Natural killer cell (primary cell): ENCODE results near the gene CES4A. TPM values are rescaled to one million over a fixed set of nuclear protein-coding genes. Genes with fewer than 3 reads are reported as not detected.

Experiments used
- ATAC-seq, 3 donors: fragments of 150-1000 bp in 2 of 3; fragments of 200-7000 bp in 1 of 3; cut with Tn5 transposase; 1 replicate in 1 of 3; 2 replicates in 2 of 3; pipeline ENCODE4 v1.10.0; 2021; ENCODE audit warnings: mild to moderate bottlenecking in 2 of 3, moderate library complexity in 2 of 3
- DNase-seq, 2 donors: peaks; one replicate each; pipeline versions ENCODE4 v3.0.0 to v3.0.0-alpha.2; 2013 to 2021; ENCODE audit warnings: mixed read lengths in 1 of 2
- H3K27ac ChIP-seq: one replicate; pipeline ENCODE4 v1.5.1; 2013; ENCODE audit warnings: mild to moderate bottlenecking, low read length
- H3K27me3 ChIP-seq: one replicate; pipeline ENCODE4 v1.6.1; 2013; ENCODE audit warnings: low read length; ENCODE audit not compliant: control insufficient read depth, insufficient read depth
- H3K36me3 ChIP-seq: one replicate; pipeline ENCODE4 v1.6.1; 2013; ENCODE audit warnings: low read length; ENCODE audit not compliant: control insufficient read depth, insufficient read depth
- H3K4me1 ChIP-seq: one replicate; pipeline ENCODE4 v1.6.1; 2013; ENCODE audit warnings: low read length; ENCODE audit not compliant: control insufficient read depth, insufficient read depth
- H3K4me3 ChIP-seq: one replicate; pipeline ENCODE4 v1.5.1; 2013; ENCODE audit warnings: low read length
- H3K9me3 ChIP-seq: one replicate; pipeline ENCODE4 v1.6.1; 2013; ENCODE audit warnings: low read length; ENCODE audit not compliant: control insufficient read depth, insufficient read depth
- H3K27ac Mint-ChIP-seq, 2 donors: one replicate each; pipeline ENCODE4 v1.8.0; 2022; ENCODE audit warnings: mild to moderate bottlenecking in 2 of 2, mixed read lengths in 2 of 2, moderate library complexity in 1 of 2
- H3K27me3 Mint-ChIP-seq, 2 donors: one replicate each; pipeline ENCODE4 v1.8.0; 2022; ENCODE audit warnings: low read depth in 2 of 2, mixed read lengths in 2 of 2
- H3K36me3 Mint-ChIP-seq: one replicate; pipeline ENCODE4 v1.8.0; 2022; ENCODE audit warnings: mixed read lengths
- H3K4me1 Mint-ChIP-seq, 2 donors: one replicate each; pipeline ENCODE4 v1.8.0; 2022; ENCODE audit warnings: mixed read lengths in 2 of 2
- H3K4me3 Mint-ChIP-seq: one replicate; pipeline ENCODE4 v1.8.0; 2022; ENCODE audit warnings: mild to moderate bottlenecking, moderate library complexity, mixed read lengths
- H3K9me3 Mint-ChIP-seq, 2 donors: one replicate each; pipeline ENCODE4 v1.8.0; 2022; ENCODE audit warnings: mixed read lengths in 2 of 2
- WGBS: methylation state at CpG from one replicate; pipeline ENCODE4 v1.1.7; 2013; ENCODE audit warnings: missing lambda C conversion rate; ENCODE audit not compliant: insufficient coverage; 5-methylcytosine and 5-hydroxymethylcytosine counted together
- intact Hi-C: fragments of 100-400 bp; cut with micrococcal nuclease; formaldehyde crosslinking; loops from one replicate; pipeline ENCODE4 v1.14.2; 2022
- total RNA-seq, 4 donors: library from RNA; stranded (reverse); fragments of 120-200 nt in 1 of 4; gene quantifications; one replicate each; pipeline versions ENCODE4 v1.2.3 to v1.2.4, GENCODE V29; 2013 to 2022
- TF ChIP-seq, protein P1 (sequence below): fragments of 200-600 bp; IDR thresholded peaks from one replicate; pipeline ENCODE4 v1.8.0; 2022; ENCODE audit warnings: antibody characterized with exemption

The CES4A gene
- total RNA-seq, 3 donors from 2014 or later (not counting 1 experiment from before 2014, with no cell fraction given), result 7.5 to 9.0 (median 8.8) TPM

DNA sequence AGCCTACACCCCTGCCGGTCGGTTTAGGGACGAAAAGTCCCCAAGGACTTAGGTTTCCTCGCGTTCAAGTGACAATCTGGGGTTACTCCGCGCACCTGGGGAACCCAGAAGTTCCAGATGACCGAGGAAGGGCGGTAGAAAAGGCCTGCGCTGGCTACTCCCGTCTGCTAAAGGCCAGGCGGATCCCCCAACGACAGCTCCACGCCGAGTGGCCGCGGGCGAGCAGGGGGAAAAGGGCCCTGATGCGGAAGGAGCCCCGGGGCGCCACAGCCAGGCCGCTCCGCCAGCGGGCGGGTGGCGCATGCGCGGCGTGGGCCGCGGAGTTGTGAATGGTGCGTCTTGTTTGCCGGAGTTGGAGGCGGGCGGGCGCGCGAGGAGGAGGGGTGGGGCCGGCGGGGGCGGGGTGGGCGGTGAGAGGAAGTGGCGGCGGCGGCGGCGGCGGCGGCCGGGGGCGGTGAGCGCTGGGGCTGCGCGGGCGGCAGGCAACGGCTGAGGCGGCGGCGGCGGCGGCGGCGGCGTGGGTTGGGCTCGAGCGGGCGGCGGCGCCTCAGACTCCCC, 40.4 kb downstream of the CES4A start, which contains the start of gene CBFB:
TSS of gene CBFB (plus strand) at position 454 of the 558 bp plus-strand sequence. CDS start 259 bp downstream, outside the sequence.
- H3K4me3 Mint-ChIP-seq, result peak within 1 kb of the TSS; percentile 87
- intact Hi-C loops, result loop anchor here (1.0 kb wide), 1 partner anchor 81 kb away; the partner anchor contains the start of gene PHAF1
- peak within 1 kb of the TSS; percentile 89 for H3K27ac Mint-ChIP-seq
- H3K27me3 Mint-ChIP-seq, result no peaks in the 10 kb centered on the region
- no peaks in the 10 kb centered on the region for H3K9me3 Mint-ChIP-seq
- H3K4me1 ChIP-seq, result peaks cover 18% of the 10 kb centered on the region
- peak; percentile 89 to 95 (median 91) for ATAC-seq
- peaks cover 2% of the 10 kb centered on the region for H3K36me3 ChIP-seq
- no peaks in the 10 kb centered on the region for H3K9me3 ChIP-seq
- no peaks in the 10 kb centered on the region for H3K27me3 ChIP-seq
- TF ChIP-seq, protein P1, sequence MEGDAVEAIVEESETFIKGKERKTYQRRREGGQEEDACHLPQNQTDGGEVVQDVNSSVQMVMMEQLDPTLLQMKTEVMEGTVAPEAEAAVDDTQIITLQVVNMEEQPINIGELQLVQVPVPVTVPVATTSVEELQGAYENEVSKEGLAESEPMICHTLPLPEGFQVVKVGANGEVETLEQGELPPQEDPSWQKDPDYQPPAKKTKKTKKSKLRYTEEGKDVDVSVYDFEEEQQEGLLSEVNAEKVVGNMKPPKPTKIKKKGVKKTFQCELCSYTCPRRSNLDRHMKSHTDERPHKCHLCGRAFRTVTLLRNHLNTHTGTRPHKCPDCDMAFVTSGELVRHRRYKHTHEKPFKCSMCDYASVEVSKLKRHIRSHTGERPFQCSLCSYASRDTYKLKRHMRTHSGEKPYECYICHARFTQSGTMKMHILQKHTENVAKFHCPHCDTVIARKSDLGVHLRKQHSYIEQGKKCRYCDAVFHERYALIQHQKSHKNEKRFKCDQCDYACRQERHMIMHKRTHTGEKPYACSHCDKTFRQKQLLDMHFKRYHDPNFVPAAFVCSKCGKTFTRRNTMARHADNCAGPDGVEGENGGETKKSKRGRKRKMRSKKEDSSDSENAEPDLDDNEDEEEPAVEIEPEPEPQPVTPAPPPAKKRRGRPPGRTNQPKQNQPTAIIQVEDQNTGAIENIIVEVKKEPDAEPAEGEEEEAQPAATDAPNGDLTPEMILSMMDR, result no peak
- H3K4me1 Mint-ChIP-seq, result peaks cover 20 to 29% of the 10 kb centered on the region in 2 donors
- H3K4me3 ChIP-seq, result peak within 1 kb of the TSS; percentile 55
- peak; percentile 90 to 98 for DNase-seq
- no peaks in the 10 kb centered on the region for H3K36me3 Mint-ChIP-seq
- WGBS, result under 1% methylated on average over 60 of the region's 69 CpGs
- peak within 1 kb of the TSS; percentile 96 for H3K27ac ChIP-seq

DNA sequence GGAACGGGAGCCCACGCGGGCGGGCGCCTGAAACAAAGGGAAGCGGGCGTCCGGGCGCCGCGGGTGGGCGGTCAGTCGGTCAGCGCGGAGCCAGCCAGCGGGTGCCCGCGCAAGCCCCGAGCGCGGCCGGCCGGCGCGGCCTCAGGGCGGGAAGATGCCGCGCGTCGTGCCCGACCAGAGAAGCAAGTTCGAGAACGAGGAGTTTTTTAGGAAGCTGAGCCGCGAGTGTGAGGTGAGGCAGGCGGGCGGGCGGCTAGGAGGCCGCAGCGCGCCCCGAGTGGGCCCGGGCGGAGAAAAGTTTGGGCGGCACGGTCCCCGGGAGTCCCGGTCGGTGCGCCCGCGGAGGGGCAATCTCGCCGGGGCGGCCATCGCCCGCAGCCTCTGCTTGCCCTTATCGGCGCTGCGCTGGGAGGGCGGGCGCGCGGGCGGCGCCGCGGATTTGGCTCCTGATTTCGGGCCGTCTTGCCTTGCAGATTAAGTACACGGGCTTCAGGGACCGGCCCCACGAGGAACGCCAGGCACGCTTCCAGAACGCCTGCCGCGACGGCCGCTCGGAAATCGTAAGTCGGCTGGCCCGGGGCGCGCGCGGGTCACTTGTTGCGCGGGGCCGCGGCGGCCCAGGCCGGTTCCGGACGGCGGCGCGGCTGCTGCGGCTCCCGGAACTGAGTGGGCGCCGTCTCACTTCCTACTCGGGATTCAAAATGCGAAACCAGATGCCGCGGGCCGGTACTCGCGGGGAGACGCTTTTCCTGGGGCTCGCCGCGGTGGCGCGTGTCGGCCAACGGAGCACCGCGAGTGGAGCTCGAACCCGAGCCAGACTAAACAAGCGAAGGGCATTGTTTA, 41.1 kb downstream of the CES4A start:
- DNase-seq (peak; percentile 64 to 72), ATAC-seq (peak; percentile 35 to 50 (median 37))
- TF ChIP-seq, protein P1, result no peak
- Mint-ChIP-seq H3K4me3 (peak overlapping the region; percentile 87), H3K4me1 (peaks cover 24 to 33% of the 10 kb centered on the region in 2 donors), H3K27me3 (no peaks in the 10 kb centered on the region), H3K27ac (peak overlapping the region; percentile 81 to 89), H3K36me3 (no peaks in the 10 kb centered on the region), H3K9me3 (no peaks in the 10 kb centered on the region)
- H3K27ac ChIP-seq, result peak overlapping the region; percentile 74
- no peaks in the 10 kb centered on the region for H3K27me3 ChIP-seq
- peaks cover 18% of the 10 kb centered on the region for H3K4me1 ChIP-seq
- peak overlapping the region; percentile 53 for H3K4me3 ChIP-seq
- no peaks in the 10 kb centered on the region for H3K9me3 ChIP-seq
- H3K36me3 ChIP-seq, result peaks cover 6% of the 10 kb centered on the region
- WGBS, result under 1% methylated on average over 123 of the region's 123 CpGs
- intact Hi-C loops, result loop anchor here (1.0 kb wide), 1 partner anchor 24 kb away; no protein-coding TSS in a partner anchor

DNA sequence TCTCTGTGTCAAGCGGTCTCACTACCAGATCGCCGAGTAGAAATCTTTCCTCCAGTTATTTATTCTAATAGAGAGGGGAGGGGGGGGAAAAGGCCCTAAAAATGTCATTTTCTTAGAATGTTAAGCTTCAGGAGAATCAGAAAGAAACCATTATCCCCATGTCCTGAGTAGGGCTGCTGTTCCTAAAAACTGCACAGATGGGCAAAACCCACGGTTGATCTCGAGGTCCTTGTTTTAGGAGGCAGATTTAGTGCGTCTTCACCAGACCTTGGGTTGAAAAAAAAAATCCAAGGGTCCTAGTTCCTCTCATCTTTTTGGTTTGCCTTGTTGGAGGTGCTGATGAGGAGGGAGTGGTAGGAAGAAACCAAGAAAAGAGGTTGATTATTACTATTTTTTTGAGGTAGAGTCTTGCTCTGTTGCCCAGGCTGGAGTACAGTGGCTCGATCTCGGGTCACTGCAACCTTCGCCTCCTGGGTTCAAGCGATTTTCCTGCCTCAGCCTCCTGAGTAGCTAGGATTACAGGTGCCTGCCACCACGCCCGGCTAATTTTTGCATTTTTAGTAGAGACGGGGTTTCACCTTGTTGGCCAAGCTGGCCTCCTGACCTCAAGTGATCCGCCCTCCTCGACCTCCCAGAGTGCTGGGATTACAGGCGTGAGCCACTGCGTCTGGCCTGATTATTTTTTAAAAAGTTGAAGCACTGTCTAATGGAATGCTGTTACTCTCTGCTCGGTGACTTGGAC, 42.0 kb downstream of the CES4A start:
- Mint-ChIP-seq H3K9me3 (no peaks in the 10 kb centered on the region), H3K4me1 (peaks cover 33 to 40% of the 10 kb centered on the region in 2 donors), H3K4me3 (peak overlapping the region; percentile 87), H3K36me3 (no peaks in the 10 kb centered on the region), H3K27ac (peak overlapping the region; percentile 81 to 89), H3K27me3 (no peaks in the 10 kb centered on the region)
- Histone ChIP-seq H3K4me1 (peaks cover 25% of the 10 kb centered on the region), H3K27me3 (no peaks in the 10 kb centered on the region), H3K27ac (peak overlapping the region; percentile 74), H3K4me3 (peak overlapping the region; percentile 53), H3K9me3 (no peaks in the 10 kb centered on the region), H3K36me3 (peaks cover 7% of the 10 kb centered on the region)
- intact Hi-C loops, result loop anchor here (1.0 kb wide), 1 partner anchor 23 kb away; no protein-coding TSS in a partner anchor
- DNase-seq (no peak), ATAC-seq (no peak)
- TF ChIP-seq, protein P1, result no peak
- 75% methylated on average over 14 of the region's 18 CpGs for WGBS
